Spinal cord (tissue), 10 donors: ENCODE data around the gene IGFL4. TPM values are rescaled to one million over a fixed set of nuclear protein-coding genes. Genes with fewer than 3 reads are reported as not detected.
A peak's percentile ranks its signal among the peaks of the same experiment; 100 is the strongest.

ENCODE experiments used
- DNase-seq, 6 donors: peaks; one replicate each; pipeline versions ENCODE4 v3.0.0 to v3.0.0-alpha.2; 2013 to 2015; ENCODE audit warnings: low spot score in 6 of 6, low read depth in 4 of 6
- H3K27ac ChIP-seq: one replicate; pipeline ENCODE4 v1.5.1; 2013; ENCODE audit warnings: low read depth, low read length, control low read depth
- H3K27me3 ChIP-seq: one replicate; pipeline ENCODE4 v1.6.1; 2013; ENCODE audit warnings: low read length; ENCODE audit not compliant: control insufficient read depth, insufficient read depth
- H3K36me3 ChIP-seq: one replicate; pipeline ENCODE4 v1.6.1; 2013; ENCODE audit warnings: low read length; ENCODE audit not compliant: control insufficient read depth, insufficient read depth
- H3K4me1 ChIP-seq: one replicate; pipeline ENCODE4 v1.6.1; 2013; ENCODE audit warnings: low read length; ENCODE audit not compliant: control insufficient read depth, insufficient read depth
- H3K4me3 ChIP-seq: one replicate; pipeline ENCODE4 v1.5.1; 2013; ENCODE audit warnings: low read depth, low read length, control low read depth
- H3K9me3 ChIP-seq: one replicate; pipeline ENCODE4 v1.6.1; 2013; ENCODE audit warnings: low read length; ENCODE audit not compliant: control insufficient read depth, insufficient read depth
- WGBS: methylation state at CpG from one replicate; pipeline ENCODE4 v1.1.5; 2013; ENCODE audit warnings: missing lambda C conversion rate; ENCODE audit not compliant: insufficient coverage; 5-methylcytosine and 5-hydroxymethylcytosine counted together
- long read RNA-seq, 4 donors: transcript quantifications; one replicate each; lab custom pipeline, GENCODE V29; 2026
- polyA plus RNA-seq, 2 donors: library from polyadenylated mRNA; unstranded; fragments of 120-200 nt; gene quantifications; one replicate each; pipeline ENCODE4 v1.2.1, GENCODE V29; 2013; ENCODE audit not compliant: insufficient read length in 2 of 2
- total RNA-seq, 2 donors: library from RNA; depleted of rRNA in 1 of 2; stranded (reverse); fragments of 120-200 nt in 1 of 2; fragments of >200 nt in 1 of 2; gene quantifications; one replicate each; pipeline versions ENCODE4 v1.2.3 to v1.2.4, GENCODE V29; 2013 to 2014
- donor health status: healthy.

Gene IGFL4
- 1 to 10 TPM; 1.6 to 3.3 TPM for total RNA-seq
- polyA plus RNA-seq, result 10 to 100 TPM in 1 of 2 donors, 1 to 10 TPM in 1; 8.1 to 12.0 TPM
- long read RNA-seq, donor 1, result 0 reads
- long read RNA-seq, donor 2, partial matches to known transcripts, result 0 of 1 reads
- long read RNA-seq, donor 2, other reads (novel, unspliced or antisense), result 0 of 1 reads
- long read RNA-seq, donor 3, result 0 reads
- long read RNA-seq, donor 4, result 0 reads

DNA sequence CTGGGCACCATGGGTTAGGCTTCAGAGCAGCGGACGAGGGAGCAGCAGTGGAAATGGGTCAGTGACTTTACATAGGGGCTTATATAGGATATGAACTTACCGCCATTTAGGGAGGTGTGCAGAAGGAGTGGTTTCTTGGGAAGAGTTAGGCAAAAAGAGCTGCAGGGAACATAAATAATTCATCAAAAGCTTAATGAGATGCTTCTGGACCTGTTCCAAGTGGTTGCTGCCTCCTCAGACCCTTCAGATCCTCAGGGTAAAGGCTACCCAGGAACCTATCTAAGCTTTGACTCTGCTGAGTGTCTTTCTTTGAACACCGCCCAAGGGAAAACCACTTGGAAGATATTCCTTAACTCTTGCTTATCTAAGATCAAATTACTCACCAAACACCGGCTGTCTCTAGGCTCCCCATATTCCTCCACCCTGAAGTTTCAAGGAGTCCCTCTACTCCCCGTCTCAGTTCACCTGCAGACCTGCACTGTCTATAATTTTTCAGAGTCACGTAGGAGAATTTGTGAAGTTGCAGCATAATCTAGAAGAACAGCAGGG is at the start of gene IGFL4:
IGFL4 (minus strand) TSS at position 51 of the 549 bp plus-strand sequence; CDS start at position 11, 40 bp downstream.
- Histone ChIP-seq H3K9me3 (no peaks in the 10 kb centered on the region), H3K4me3 (no peak within 1 kb of the TSS), H3K27me3 (no peaks in the 10 kb centered on the region), H3K27ac (no peak within 1 kb of the TSS), H3K36me3 (peaks cover 9% of the 10 kb centered on the region), H3K4me1 (no peaks in the 10 kb centered on the region)
- 60% methylated on average over 6 of the region's 7 CpGs for WGBS
- DNase-seq, result peak in 2 of 6 donors; percentile 10 to 37

DNA sequence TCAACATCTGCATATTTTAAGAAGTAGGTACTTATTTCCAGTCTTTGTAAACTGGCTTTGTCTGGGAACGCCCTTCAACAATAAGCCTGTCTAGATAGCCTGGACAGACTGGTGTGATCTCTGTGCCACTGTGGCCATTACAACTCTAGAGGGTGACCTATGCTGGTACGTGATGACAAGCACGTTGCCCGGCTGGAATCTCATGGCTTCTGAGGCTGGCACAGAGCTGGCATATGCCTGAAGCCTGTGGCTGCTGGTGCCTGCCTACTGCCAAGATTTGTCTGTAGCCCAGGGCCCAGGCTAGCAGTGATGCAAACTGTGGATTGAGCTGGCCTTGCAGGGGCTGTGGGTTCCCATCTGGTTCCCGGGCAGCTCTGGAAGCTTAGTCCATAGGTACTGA is 49.6 kb upstream of the IGFL4 start:
- Histone ChIP-seq H3K4me3 (no peak overlapping the region), H3K27me3 (no peaks in the 10 kb centered on the region), H3K9me3 (peaks cover 5% of the 10 kb centered on the region), H3K36me3 (no peaks in the 10 kb centered on the region), H3K27ac (no peak overlapping the region), H3K4me1 (no peaks in the 10 kb centered on the region)
- WGBS, result 79% methylated on average over 5 of the region's 5 CpGs
- no peak for DNase-seq

DNA sequence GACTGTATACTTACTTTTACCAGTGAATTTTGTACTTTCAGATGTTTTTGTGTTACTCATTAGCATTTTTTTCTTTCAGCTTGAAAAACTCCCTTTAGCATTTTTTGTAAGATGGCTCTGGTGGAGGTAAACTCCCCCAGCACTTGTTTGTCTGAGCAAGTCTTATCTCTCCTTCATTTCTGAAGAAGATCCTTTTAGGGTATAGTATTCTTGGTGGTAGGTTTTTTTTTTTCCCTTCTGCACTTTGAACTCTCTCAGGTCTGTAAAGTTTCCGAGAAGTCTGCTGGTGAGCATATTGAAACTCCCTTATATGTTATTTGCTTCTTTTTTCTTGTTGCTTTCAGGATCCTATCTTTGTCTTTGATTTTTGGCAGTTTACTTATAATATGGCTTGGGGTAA is 48.6 kb upstream of the IGFL4 start:
- no CpG with 5 or more reads among the region's 1 CpG for WGBS
- no peaks in the 10 kb centered on the region for H3K36me3 ChIP-seq
- H3K9me3 ChIP-seq, result peaks cover 6% of the 10 kb centered on the region
- DNase-seq, result no peak
- no peak overlapping the region for H3K27ac ChIP-seq
- H3K4me3 ChIP-seq, result no peak overlapping the region
- H3K4me1 ChIP-seq, result no peaks in the 10 kb centered on the region
- no peaks in the 10 kb centered on the region for H3K27me3 ChIP-seq

DNA sequence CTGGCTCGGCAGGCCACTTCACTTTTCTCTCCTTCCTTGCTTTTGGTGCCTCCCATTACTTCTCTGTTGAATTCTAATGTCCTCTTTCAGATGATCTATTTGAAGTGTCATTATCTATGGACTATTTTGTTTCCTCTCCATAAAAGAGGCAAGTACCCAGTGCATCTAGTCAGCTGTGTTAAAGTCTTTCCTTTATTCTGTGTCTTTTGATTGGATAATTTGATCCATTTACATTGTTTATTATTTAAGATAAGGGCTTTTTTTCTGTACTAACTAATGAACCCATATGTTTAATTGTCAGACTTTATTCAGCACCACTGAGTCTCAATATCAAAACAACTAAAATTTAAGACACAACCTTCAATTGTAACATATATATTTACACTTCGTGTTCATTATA is 47.3 kb upstream of the IGFL4 start:
- no peaks in the 10 kb centered on the region for H3K27me3 ChIP-seq
- WGBS, result no CpG with 5 or more reads among the region's 2 CpGs
- peaks cover 6% of the 10 kb centered on the region for H3K9me3 ChIP-seq
- H3K4me3 ChIP-seq, result no peak overlapping the region
- H3K36me3 ChIP-seq, result no peaks in the 10 kb centered on the region
- no peak overlapping the region for H3K27ac ChIP-seq
- no peak for DNase-seq
- no peaks in the 10 kb centered on the region for H3K4me1 ChIP-seq

DNA sequence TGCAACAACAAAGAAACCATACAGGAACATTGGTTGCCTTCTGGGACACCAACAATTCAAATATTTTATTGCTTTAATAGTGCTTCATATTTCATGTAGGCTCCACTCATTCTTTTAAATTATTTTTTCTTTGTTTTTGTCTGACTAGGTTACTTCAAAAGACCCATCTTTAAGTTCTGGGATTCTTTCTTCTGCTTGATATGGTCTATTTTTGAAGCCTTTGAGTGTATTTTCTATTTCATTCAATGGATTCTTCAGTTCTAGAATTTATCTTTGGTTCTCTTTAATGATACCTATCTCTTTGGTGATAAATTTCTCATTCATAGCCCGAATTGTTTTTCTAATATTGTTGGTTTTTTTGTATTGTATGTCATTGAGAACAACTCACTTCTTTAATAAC is 45.1 kb upstream of the IGFL4 start:
- Histone ChIP-seq H3K27ac (no peak overlapping the region), H3K27me3 (no peaks in the 10 kb centered on the region), H3K36me3 (no peaks in the 10 kb centered on the region), H3K4me1 (no peaks in the 10 kb centered on the region), H3K9me3 (peaks cover 8% of the 10 kb centered on the region), H3K4me3 (no peak overlapping the region)
- no peak for DNase-seq
- WGBS, result no CpG with 5 or more reads among the region's 1 CpG

DNA sequence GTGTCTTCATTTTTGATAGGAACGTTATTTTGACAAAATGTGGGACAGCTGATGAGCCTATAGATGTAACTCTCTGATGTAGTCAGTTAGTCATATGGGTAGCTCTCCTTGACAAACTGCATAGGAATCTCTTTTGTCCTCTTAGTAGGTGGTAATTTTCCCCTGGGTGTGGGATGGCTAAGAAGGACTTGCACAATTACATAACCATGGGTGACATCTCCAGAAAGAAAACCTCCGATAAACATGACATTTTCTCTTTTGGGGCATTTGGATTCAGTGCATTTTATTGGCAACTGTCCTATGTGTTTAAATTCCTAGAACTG is 41.9 kb upstream of the IGFL4 start:
- Histone ChIP-seq H3K36me3 (no peaks in the 10 kb centered on the region), H3K9me3 (peaks cover 18% of the 10 kb centered on the region), H3K4me1 (peaks cover 6% of the 10 kb centered on the region), H3K4me3 (no peak overlapping the region), H3K27ac (no peak overlapping the region), H3K27me3 (peaks cover 2% of the 10 kb centered on the region)
- WGBS, result 38% methylated on average over 1 of the region's 2 CpGs
- DNase-seq, result no peak

DNA sequence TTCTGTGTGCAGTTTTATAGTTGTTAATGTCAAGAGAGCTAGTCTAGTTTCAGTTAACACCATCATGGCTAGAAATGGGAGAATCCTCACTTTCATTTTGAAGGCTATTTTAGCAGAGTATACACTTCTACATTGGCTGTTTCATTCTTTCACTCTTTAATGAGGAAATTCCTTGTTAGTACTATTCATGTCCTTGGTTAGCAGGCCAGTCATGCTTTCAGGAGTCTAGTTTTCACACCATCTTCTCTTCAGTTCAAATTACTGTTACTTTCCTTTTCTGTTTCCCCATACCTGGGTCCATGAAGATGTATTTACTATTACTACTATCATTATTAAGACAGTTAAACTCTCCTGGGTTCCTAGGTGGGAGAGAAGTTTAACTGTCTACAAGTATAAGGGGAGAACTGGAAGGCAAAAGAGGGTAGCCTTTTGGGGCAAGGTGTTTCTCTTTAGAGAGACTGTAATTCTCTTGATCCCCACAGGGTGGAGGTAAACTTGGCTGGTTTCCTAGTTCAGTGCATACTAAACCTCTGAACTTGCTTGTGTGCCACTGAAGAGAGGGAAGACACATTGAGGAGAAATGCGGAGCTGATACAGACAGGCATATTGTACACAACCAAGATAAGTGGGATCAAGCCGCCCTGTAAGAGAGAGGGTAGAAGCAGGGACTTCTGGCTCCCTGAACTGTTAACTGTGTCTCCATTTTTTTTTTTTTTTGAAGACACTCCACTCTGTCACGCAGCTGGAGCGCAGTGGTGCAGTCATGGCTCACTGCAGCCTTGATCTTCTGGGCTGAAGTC is 41.3 kb upstream of the IGFL4 start:
- Histone ChIP-seq H3K27me3 (peaks cover 5% of the 10 kb centered on the region), H3K4me1 (peaks cover 10% of the 10 kb centered on the region), H3K27ac (no peak overlapping the region), H3K9me3 (peaks cover 18% of the 10 kb centered on the region), H3K36me3 (no peaks in the 10 kb centered on the region), H3K4me3 (no peak overlapping the region)
- 58% methylated on average over 4 of the region's 4 CpGs for WGBS
- DNase-seq, result peak in 2 of 6 donors; percentile 50 to 57

DNA sequence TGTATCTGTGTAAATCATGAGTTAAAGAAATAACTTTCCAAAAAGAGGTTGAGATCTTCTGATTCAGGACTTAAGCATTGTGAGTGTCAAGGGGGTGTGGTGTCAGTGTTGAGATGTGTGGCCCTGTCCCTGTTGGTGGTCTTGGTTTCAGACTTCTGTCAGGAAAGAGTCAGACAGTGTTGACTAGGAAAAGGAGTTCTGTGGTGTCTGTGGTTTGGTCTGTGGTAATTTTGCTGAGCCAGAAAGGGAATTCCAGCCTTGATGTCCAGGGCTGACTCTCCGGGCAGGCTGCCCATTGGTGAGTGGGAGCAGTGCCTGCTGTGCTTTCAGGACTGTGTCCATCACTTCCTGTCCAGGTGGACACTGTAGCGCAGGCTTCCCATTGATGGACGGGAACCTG is 39.8 kb upstream of the IGFL4 start:
- H3K27me3 ChIP-seq, result peaks cover 10% of the 10 kb centered on the region
- peaks cover 14% of the 10 kb centered on the region for H3K4me1 ChIP-seq
- peaks cover 14% of the 10 kb centered on the region for H3K9me3 ChIP-seq
- no peaks in the 10 kb centered on the region for H3K36me3 ChIP-seq
- DNase-seq, result no peak
- WGBS, result 97% methylated on average over 2 of the region's 3 CpGs
- no peak overlapping the region for H3K27ac ChIP-seq
- no peak overlapping the region for H3K4me3 ChIP-seq

DNA sequence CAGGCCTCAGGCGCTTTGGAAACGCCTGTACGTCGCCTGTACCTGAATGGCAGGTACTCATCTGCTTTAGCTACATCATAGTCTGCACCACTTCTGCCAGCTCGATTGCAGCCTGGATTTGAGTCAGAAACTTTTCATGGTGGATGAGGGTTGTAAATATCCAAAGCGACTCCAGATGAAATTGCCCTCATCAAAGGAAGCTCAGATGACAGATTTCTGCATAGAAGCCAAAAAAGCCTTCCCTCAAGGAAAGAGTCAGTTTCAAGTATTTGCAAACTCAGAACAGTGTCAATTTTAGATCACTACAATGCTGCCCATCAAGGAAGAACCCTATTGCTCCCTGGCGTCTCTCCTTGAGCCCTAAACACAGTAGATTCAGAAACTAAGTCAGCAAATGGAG is 38.8 kb upstream of the IGFL4 start:
- Histone ChIP-seq H3K36me3 (no peaks in the 10 kb centered on the region), H3K27me3 (peaks cover 10% of the 10 kb centered on the region), H3K27ac (no peak overlapping the region), H3K9me3 (peaks cover 12% of the 10 kb centered on the region), H3K4me1 (peaks cover 14% of the 10 kb centered on the region), H3K4me3 (no peak overlapping the region)
- DNase-seq, result no peak
- WGBS, result 88% methylated on average over 4 of the region's 7 CpGs
